ENCODE measurements around the gene NPHP1. TPM values are rescaled to one million over a fixed set of nuclear protein-coding genes. Genes with fewer than 3 reads are reported as not detected.
"Not testable (repeated sequence)": the region's sequence is repeated elsewhere in the genome, so short reads cannot be mapped to it uniquely, and the experiment has no call there.

Gene NPHP1
- total and polyA plus RNA-seq, 4 donors, result 0.33 to 0.88 (median 0.35) TPM

DNA sequence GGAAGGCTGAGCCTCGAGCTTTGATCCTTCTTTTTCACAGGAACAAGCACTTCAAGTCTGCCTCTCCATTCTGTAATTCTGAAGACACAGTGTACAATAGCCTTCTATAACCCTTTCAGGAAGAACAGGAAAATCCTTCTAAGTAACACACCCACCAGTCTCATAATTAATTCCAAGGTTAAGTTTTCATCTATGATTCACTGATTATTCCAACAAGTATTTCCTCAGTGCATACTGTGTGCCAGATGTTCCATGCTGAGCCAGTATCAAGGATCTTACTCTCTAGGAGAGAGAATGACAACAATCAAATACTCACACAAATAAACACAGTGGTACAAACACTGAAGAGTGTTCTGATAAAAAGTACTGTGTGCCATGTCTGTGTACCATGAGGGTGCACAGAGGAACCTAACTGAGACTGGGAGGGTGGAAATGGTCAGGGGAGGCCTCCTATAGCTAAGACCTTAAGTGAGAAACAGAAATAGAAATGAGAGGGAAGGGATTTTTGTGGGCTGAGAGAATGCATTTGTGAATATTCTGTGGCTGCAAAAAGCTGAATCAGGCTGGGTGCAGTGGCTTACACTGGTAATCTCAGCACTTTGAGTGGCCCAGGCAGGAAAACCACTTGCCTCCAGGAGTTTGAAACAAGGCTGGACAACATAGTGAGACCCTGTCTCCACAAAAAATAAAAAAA lies 14.8 kb upstream of the NPHP1 start:
- Histone ChIP-seq H3K27me3 (ENCODE audit: control insufficient read depth in 4 of 4, insufficient read depth in 4 of 4, low read length in 3 of 4) (peaks cover 0 to 2% (median 0%) of the 10 kb centered on the region in 4 donors), H3K4me3 (ENCODE audit: low read depth in 1 of 3, low read length in 3 of 3) (no peak overlapping the region), H3K27ac (ENCODE audit: low read depth in 1 of 2, low read length in 2 of 2) (no peak overlapping the region), H3K4me1 (ENCODE audit: control insufficient read depth in 4 of 4, insufficient read depth in 4 of 4, low read length in 3 of 4) (no peaks in the 10 kb centered on the region), H3K36me3 (ENCODE audit: control insufficient read depth in 4 of 4, insufficient read depth in 3 of 4, low read depth in 1 of 4, low read length in 3 of 4) (no peaks in the 10 kb centered on the region), H3K9me3 (ENCODE audit: control insufficient read depth in 4 of 4, low read length in 3 of 4) (no peaks in the 10 kb centered on the region), H3K9ac (ENCODE audit: low read depth in 1 of 2, low read length in 2 of 2) (no peak overlapping the region)
- no peak for DNase-seq (ENCODE audit: low spot score)
- no peak for TF ChIP-seq NR2F2 (IDR thresholded peaks at IDR 0.05)
- TF ChIP-seq, protein P1, sequence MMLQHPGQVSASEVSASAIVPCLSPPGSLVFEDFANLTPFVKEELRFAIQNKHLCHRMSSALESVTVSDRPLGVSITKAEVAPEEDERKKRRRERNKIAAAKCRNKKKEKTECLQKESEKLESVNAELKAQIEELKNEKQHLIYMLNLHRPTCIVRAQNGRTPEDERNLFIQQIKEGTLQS (IDR thresholded peaks at IDR 0.05), result no peak
- TF ChIP-seq JUND (IDR thresholded peaks at IDR 0.05), result no peak
- TF ChIP-seq EGR1 (IDR thresholded peaks at IDR 0.05; ENCODE audit: low read depth in 2 of 2), result no peak
- TF ChIP-seq, protein P2, sequence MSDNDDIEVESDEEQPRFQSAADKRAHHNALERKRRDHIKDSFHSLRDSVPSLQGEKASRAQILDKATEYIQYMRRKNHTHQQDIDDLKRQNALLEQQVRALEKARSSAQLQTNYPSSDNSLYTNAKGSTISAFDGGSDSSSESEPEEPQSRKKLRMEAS (IDR thresholded peaks at IDR 0.05), result no peak
- no peak for TF ChIP-seq HNF4A (conservative IDR thresholded peaks at IDR 0.05)
- TF ChIP-seq RAD21 (IDR thresholded peaks at IDR 0.05), result no peak
- WGBS, result 39% methylated on average over 1 of the region's 1 CpG

DNA sequence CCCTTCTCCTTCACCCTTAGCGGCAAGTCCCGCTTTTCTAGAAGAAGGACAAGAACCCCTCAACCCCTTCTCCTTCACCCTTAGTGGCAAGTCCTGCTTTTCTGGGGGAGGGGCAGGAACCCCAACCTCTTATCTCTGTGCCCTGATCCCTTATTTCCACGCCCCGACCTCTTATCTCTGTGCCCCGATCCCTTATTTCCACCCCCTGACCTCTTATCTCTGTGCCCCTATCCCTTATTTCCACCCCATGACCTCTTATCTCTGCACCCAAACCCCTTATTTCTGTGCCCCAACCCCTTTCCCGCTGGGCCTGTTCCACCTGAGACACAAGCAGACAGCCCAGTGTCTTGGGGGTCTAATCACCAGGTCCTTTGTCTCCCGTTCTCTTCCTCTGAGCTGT lies 14.1 kb upstream of the NPHP1 start:
- not testable (repeated sequence) for H3K4me1 ChIP-seq (ENCODE audit: control insufficient read depth in 4 of 4, insufficient read depth in 4 of 4, low read length in 3 of 4); H3K36me3 ChIP-seq (ENCODE audit: control insufficient read depth in 4 of 4, insufficient read depth in 3 of 4, low read depth in 1 of 4, low read length in 3 of 4); H3K9ac ChIP-seq (ENCODE audit: low read depth in 1 of 2, low read length in 2 of 2); H3K27me3 ChIP-seq (ENCODE audit: control insufficient read depth in 4 of 4, insufficient read depth in 4 of 4, low read length in 3 of 4); DNase-seq (ENCODE audit: low spot score); H3K27ac ChIP-seq (ENCODE audit: low read depth in 1 of 2, low read length in 2 of 2); H3K9me3 ChIP-seq (ENCODE audit: control insufficient read depth in 4 of 4, low read length in 3 of 4); H3K4me3 ChIP-seq (ENCODE audit: low read depth in 1 of 3, low read length in 3 of 3)
- 80% methylated on average over 7 of the region's 7 CpGs for WGBS

DNA sequence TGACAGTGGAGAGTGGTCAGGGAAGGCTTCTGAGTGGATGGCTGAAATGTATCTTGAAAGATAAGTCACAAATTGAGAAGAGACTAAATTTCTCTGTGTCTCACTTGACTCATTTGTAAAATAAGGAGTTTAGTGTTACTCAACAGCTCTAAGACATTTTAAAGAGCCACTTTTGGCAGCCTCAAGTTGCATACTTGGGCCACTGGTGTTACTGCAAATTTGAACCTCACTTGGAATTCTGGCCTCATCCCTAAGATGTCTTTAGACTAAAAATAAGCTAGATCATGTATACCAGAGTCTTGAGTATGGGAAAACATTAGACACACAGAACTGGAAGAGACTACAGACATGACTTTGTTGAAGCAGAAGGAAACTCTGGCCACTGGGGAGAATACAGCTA lies 12.0 kb upstream of the NPHP1 start:
- no peak for DNase-seq (ENCODE audit: low spot score)
- Histone ChIP-seq H3K9ac (ENCODE audit: low read depth in 1 of 2, low read length in 2 of 2) (no peak overlapping the region), H3K36me3 (ENCODE audit: control insufficient read depth in 4 of 4, insufficient read depth in 3 of 4, low read depth in 1 of 4, low read length in 3 of 4) (no peaks in the 10 kb centered on the region), H3K4me1 (ENCODE audit: control insufficient read depth in 4 of 4, insufficient read depth in 4 of 4, low read length in 3 of 4) (peaks cover 0 to under 1% (median under 1%) of the 10 kb centered on the region in 4 donors), H3K27me3 (ENCODE audit: control insufficient read depth in 4 of 4, insufficient read depth in 4 of 4, low read length in 3 of 4) (peaks cover 0 to 6% (median 0%) of the 10 kb centered on the region in 4 donors), H3K27ac (ENCODE audit: low read depth in 1 of 2, low read length in 2 of 2) (no peak overlapping the region), H3K4me3 (ENCODE audit: low read depth in 1 of 3, low read length in 3 of 3) (no peak overlapping the region), H3K9me3 (ENCODE audit: control insufficient read depth in 4 of 4, low read length in 3 of 4) (peaks cover 0 to 3% (median 0%) of the 10 kb centered on the region in 4 donors)
- no peak for TF ChIP-seq HNF4G (IDR thresholded peaks at IDR 0.05)
- TF ChIP-seq, protein P3, sequence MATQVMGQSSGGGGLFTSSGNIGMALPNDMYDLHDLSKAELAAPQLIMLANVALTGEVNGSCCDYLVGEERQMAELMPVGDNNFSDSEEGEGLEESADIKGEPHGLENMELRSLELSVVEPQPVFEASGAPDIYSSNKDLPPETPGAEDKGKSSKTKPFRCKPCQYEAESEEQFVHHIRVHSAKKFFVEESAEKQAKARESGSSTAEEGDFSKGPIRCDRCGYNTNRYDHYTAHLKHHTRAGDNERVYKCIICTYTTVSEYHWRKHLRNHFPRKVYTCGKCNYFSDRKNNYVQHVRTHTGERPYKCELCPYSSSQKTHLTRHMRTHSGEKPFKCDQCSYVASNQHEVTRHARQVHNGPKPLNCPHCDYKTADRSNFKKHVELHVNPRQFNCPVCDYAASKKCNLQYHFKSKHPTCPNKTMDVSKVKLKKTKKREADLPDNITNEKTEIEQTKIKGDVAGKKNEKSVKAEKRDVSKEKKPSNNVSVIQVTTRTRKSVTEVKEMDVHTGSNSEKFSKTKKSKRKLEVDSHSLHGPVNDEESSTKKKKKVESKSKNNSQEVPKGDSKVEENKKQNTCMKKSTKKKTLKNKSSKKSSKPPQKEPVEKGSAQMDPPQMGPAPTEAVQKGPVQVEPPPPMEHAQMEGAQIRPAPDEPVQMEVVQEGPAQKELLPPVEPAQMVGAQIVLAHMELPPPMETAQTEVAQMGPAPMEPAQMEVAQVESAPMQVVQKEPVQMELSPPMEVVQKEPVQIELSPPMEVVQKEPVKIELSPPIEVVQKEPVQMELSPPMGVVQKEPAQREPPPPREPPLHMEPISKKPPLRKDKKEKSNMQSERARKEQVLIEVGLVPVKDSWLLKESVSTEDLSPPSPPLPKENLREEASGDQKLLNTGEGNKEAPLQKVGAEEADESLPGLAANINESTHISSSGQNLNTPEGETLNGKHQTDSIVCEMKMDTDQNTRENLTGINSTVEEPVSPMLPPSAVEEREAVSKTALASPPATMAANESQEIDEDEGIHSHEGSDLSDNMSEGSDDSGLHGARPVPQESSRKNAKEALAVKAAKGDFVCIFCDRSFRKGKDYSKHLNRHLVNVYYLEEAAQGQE (IDR thresholded peaks at IDR 0.05), result no peak
- TF ChIP-seq, protein P4, sequence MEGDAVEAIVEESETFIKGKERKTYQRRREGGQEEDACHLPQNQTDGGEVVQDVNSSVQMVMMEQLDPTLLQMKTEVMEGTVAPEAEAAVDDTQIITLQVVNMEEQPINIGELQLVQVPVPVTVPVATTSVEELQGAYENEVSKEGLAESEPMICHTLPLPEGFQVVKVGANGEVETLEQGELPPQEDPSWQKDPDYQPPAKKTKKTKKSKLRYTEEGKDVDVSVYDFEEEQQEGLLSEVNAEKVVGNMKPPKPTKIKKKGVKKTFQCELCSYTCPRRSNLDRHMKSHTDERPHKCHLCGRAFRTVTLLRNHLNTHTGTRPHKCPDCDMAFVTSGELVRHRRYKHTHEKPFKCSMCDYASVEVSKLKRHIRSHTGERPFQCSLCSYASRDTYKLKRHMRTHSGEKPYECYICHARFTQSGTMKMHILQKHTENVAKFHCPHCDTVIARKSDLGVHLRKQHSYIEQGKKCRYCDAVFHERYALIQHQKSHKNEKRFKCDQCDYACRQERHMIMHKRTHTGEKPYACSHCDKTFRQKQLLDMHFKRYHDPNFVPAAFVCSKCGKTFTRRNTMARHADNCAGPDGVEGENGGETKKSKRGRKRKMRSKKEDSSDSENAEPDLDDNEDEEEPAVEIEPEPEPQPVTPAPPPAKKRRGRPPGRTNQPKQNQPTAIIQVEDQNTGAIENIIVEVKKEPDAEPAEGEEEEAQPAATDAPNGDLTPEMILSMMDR (IDR thresholded peaks at IDR 0.05; ENCODE audit: low read depth, low read length, missing input control), result no peak
- TF ChIP-seq FOXA1 (IDR thresholded peaks at IDR 0.05), result no peak
- TF ChIP-seq, protein P5, sequence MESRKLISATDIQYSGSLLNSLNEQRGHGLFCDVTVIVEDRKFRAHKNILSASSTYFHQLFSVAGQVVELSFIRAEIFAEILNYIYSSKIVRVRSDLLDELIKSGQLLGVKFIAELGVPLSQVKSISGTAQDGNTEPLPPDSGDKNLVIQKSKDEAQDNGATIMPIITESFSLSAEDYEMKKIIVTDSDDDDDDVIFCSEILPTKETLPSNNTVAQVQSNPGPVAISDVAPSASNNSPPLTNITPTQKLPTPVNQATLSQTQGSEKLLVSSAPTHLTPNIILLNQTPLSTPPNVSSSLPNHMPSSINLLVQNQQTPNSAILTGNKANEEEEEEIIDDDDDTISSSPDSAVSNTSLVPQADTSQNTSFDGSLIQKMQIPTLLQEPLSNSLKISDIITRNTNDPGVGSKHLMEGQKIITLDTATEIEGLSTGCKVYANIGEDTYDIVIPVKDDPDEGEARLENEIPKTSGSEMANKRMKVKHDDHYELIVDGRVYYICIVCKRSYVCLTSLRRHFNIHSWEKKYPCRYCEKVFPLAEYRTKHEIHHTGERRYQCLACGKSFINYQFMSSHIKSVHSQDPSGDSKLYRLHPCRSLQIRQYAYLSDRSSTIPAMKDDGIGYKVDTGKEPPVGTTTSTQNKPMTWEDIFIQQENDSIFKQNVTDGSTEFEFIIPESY (IDR thresholded peaks at IDR 0.05), result no peak
- no peak for TF ChIP-seq SP1 (IDR thresholded peaks at IDR 0.05)
- no peak for TF ChIP-seq TAF1 (conservative IDR thresholded peaks at IDR 0.05)
- no peak for TF ChIP-seq RAD21 (IDR thresholded peaks at IDR 0.05)
- TF ChIP-seq GABPA (IDR thresholded peaks at IDR 0.05 in 1 of 2, conservative IDR thresholded peaks at IDR 0.05 in 1 of 2), result no peak
- TF ChIP-seq, protein P1 (IDR thresholded peaks at IDR 0.05), result no peak
